ENCODE data around the gene SLC24A4.

Gene SLC24A4

DNA sequence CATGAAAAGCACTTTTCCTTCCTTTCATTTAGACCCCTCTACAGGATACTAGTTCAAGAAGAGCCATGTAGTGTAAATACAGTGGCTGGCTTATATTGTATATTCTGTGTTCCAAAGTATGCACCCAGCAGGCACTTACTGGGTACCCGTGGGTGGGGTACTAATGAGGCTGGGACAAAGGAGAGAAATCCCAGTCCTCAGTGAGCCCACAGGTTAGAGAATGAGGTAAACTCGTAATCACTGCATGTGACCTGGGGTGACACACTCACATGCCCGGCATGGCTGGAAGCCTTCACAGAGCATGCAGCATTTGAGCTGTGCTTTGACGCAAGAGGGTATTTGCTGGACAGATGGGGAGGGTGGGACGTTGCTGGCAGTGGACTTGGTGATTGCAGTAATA is 17.1 kb downstream of the SLC24A4 start:
- H3K9me3 ChIP-seq (ENCODE audit: control insufficient read depth, insufficient read depth, low read depth, low read length), result no peaks in the 10 kb centered on the region
- H3K4me3 ChIP-seq (ENCODE audit: low read depth, low read length), result no peak overlapping the region
- peak; percentile 59 for TF ChIP-seq ZIC2 (tag by site-specific recombination; IDR thresholded peaks at IDR 0.05)
- peak; percentile 56 for TF ChIP-seq ZFHX2 (tag by site-specific recombination; conservative IDR thresholded peaks at IDR 0.05)
- no peak for TF ChIP-seq ZNF76 (tag by site-specific recombination; IDR thresholded peaks at IDR 0.05; ENCODE audit: borderline replicate concordance, low read depth)
- CTCF ChIA-PET, result interaction anchor here (3.1 kb wide), 1 partner anchor 12 kb away, joined by 12 read pairs; no protein-coding TSS in a partner anchor
- no peak overlapping the region for H3K27ac ChIP-seq (ENCODE audit: extremely low read depth, low read depth, low read length)
- H3K36me3 ChIP-seq (ENCODE audit: control insufficient read depth in 2 of 2, insufficient read depth in 1 of 2, low read length in 2 of 2), result no peaks in the 10 kb centered on the region
- POLR2A ChIA-PET, result no interaction called here
- H3K4me1 ChIP-seq (ENCODE audit: control insufficient read depth, insufficient read depth, low read length), result no peaks in the 10 kb centered on the region

DNA sequence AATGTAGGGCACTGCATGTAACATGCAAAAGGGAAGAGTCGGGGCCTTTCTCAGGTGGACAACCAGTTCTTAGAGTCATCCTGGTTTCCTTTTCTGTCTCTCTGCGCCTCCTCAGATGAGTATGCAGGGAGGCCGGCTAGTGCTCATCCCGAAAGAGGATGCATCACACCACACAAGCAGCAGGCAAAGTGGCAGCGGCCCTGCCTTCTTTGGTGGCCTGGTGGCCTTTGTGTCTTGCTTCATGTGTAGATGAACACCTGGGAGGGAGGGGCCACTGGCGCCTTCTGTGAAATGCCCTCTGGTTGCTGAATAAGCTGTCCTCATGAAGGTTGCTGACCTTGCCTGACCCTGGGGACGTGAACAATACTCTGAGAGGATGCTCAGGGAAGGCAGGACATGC is 18.0 kb downstream of the SLC24A4 start:
- ChIA-PET POLR2A (no interaction called here), CTCF (interaction anchor here (0.7 to 3.1 kb wide), 3 partner anchors 10 to 763 kb away, joined by 3 to 12 read pairs (median 3); no protein-coding TSS in a partner anchor)
- Histone ChIP-seq H3K27ac (ENCODE audit: extremely low read depth, low read depth, low read length) (no peak overlapping the region), H3K9me3 (ENCODE audit: control insufficient read depth, insufficient read depth, low read depth, low read length) (no peaks in the 10 kb centered on the region), H3K4me3 (ENCODE audit: low read depth, low read length) (no peak overlapping the region), H3K4me1 (ENCODE audit: control insufficient read depth, insufficient read depth, low read length) (no peaks in the 10 kb centered on the region), H3K36me3 (ENCODE audit: control insufficient read depth in 2 of 2, insufficient read depth in 1 of 2, low read length in 2 of 2) (no peaks in the 10 kb centered on the region)
- TF ChIP-seq, protein P1, sequence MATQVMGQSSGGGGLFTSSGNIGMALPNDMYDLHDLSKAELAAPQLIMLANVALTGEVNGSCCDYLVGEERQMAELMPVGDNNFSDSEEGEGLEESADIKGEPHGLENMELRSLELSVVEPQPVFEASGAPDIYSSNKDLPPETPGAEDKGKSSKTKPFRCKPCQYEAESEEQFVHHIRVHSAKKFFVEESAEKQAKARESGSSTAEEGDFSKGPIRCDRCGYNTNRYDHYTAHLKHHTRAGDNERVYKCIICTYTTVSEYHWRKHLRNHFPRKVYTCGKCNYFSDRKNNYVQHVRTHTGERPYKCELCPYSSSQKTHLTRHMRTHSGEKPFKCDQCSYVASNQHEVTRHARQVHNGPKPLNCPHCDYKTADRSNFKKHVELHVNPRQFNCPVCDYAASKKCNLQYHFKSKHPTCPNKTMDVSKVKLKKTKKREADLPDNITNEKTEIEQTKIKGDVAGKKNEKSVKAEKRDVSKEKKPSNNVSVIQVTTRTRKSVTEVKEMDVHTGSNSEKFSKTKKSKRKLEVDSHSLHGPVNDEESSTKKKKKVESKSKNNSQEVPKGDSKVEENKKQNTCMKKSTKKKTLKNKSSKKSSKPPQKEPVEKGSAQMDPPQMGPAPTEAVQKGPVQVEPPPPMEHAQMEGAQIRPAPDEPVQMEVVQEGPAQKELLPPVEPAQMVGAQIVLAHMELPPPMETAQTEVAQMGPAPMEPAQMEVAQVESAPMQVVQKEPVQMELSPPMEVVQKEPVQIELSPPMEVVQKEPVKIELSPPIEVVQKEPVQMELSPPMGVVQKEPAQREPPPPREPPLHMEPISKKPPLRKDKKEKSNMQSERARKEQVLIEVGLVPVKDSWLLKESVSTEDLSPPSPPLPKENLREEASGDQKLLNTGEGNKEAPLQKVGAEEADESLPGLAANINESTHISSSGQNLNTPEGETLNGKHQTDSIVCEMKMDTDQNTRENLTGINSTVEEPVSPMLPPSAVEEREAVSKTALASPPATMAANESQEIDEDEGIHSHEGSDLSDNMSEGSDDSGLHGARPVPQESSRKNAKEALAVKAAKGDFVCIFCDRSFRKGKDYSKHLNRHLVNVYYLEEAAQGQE (tag by site-specific recombination; IDR thresholded peaks at IDR 0.05), result no peak
- TF ChIP-seq ZFP69B (tag by site-specific recombination; IDR thresholded peaks at IDR 0.05) (no peak), ZNF701 (tag by site-specific recombination; IDR thresholded peaks at IDR 0.05) (no peak), KLF8 (tag by site-specific recombination; IDR thresholded peaks at IDR 0.05) (no peak), ZNF658 (tag by site-specific recombination; IDR thresholded peaks at IDR 0.05) (no peak), ZNF155 (tag by site-specific recombination; IDR thresholded peaks at IDR 0.05) (no peak), ZNF138 (tag by site-specific recombination; IDR thresholded peaks at IDR 0.05; ENCODE audit: borderline replicate concordance) (no peak), ZSCAN16 (tag by site-specific recombination; IDR thresholded peaks at IDR 0.05) (no peak), ZNF292 (tag by site-specific recombination; IDR thresholded peaks at IDR 0.05; ENCODE audit: borderline replicate concordance, low read depth) (no peak), ZNF248 (tag by site-specific recombination; IDR thresholded peaks at IDR 0.05) (no peak), ZBTB1 (tag by site-specific recombination; IDR thresholded peaks at IDR 0.05) (no peak), ZIC2 (tag by site-specific recombination; IDR thresholded peaks at IDR 0.05) (no peak), ZNF501 (tag by site-specific recombination; IDR thresholded peaks at IDR 0.05) (no peak), ZNF10 (tag by site-specific recombination; IDR thresholded peaks at IDR 0.05) (no peak)
- TF ChIP-seq, protein P2, sequence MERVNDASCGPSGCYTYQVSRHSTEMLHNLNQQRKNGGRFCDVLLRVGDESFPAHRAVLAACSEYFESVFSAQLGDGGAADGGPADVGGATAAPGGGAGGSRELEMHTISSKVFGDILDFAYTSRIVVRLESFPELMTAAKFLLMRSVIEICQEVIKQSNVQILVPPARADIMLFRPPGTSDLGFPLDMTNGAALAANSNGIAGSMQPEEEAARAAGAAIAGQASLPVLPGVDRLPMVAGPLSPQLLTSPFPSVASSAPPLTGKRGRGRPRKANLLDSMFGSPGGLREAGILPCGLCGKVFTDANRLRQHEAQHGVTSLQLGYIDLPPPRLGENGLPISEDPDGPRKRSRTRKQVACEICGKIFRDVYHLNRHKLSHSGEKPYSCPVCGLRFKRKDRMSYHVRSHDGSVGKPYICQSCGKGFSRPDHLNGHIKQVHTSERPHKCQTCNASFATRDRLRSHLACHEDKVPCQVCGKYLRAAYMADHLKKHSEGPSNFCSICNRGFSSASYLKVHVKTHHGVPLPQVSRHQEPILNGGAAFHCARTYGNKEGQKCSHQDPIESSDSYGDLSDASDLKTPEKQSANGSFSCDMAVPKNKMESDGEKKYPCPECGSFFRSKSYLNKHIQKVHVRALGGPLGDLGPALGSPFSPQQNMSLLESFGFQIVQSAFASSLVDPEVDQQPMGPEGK (tag by site-specific recombination; IDR thresholded peaks at IDR 0.05), result no peak
- TF ChIP-seq, protein P3, sequence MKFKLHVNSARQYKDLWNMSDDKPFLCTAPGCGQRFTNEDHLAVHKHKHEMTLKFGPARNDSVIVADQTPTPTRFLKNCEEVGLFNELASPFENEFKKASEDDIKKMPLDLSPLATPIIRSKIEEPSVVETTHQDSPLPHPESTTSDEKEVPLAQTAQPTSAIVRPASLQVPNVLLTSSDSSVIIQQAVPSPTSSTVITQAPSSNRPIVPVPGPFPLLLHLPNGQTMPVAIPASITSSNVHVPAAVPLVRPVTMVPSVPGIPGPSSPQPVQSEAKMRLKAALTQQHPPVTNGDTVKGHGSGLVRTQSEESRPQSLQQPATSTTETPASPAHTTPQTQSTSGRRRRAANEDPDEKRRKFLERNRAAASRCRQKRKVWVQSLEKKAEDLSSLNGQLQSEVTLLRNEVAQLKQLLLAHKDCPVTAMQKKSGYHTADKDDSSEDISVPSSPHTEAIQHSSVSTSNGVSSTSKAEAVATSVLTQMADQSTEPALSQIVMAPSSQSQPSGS (tag by site-specific recombination; IDR thresholded peaks at IDR 0.05; ENCODE audit: low read depth), result no peak
- TF ChIP-seq, protein P4, sequence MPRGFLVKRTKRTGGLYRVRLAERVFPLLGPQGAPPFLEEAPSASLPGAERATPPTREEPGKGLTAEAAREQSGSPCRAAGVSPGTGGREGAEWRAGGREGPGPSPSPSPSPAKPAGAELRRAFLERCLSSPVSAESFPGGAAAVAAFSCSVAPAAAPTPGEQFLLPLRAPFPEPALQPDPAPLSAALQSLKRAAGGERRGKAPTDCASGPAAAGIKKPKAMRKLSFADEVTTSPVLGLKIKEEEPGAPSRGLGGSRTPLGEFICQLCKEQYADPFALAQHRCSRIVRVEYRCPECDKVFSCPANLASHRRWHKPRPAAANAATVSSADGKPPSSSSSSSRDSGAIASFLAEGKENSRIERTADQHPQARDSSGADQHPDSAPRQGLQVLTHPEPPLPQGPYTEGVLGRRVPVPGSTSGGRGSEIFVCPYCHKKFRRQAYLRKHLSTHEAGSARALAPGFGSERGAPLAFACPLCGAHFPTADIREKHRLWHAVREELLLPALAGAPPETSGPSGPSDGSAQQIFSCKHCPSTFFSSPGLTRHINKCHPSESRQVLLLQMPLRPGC (tag by site-specific recombination; IDR thresholded peaks at IDR 0.05), result no peak
- TF ChIP-seq, protein P5, sequence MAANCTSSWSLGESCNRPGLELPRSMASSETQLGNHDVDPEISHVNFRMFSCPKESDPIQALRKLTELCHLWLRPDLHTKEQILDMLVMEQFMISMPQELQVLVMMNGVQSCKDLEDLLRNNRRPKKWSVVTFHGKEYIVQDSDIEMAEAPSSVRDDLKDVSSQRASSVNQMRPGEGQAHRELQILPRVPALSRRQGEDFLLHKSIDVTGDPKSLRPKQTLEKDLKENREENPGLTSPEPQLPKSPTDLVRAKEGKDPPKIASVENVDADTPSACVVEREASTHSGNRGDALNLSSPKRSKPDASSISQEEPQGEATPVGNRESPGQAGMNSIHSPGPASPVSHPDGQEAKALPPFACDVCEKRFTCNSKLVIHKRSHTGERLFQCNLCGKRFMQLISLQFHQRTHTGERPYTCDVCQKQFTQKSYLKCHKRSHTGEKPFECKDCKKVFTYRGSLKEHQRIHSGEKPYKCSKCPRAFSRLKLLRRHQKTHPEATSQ (tag by site-specific recombination; IDR thresholded peaks at IDR 0.05), result no peak
- TF ChIP-seq, protein P6, sequence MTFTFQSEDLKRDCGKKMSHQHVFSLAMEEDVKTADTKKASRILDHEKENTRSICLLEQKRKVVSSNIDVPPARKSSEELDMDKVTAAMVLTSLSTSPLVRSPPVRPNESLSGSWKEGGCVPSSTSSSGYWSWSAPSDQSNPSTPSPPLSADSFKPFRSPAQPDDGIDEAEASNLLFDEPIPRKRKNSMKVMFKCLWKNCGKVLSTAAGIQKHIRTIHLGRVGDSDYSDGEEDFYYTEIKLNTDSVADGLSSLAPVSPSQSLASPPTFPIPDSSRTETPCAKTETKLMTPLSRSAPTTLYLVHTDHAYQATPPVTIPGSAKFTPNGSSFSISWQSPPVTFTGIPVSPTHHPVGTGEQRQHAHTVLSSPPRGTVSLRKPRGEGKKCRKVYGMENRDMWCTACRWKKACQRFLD (tag by site-specific recombination; IDR thresholded peaks at IDR 0.05), result no peak

Data from HEK293 (cell line).